ENCODE measurements around the gene TMA7. TPM values are rescaled to one million over a fixed set of nuclear protein-coding genes. Genes with fewer than 3 reads are reported as not detected.

TMA7 gene
- total and polyA plus RNA-seq, 4 donors = 152 to 985 (median 239) TPM

DNA sequence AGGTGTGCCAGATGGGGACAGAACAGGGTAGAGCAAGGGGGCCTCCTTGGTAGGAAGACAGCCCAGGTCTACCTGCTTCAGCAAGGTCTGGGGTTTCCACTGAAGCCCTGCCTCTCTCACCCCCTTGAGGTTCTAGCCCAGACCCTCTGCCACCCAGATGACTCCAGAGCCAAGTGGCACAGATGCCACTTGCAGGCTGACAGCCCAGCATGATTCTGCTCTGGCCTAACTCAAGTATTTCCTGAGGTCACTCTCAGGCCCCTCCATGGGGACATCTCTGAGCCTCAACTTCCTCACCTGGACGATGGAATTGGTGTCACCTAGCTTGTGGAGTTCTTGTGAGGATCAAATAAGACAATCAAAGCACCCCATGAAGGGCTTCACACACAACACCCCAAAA lies 34.1 kb upstream of the TMA7 start:
- 74 to 80% methylated on average over 1 of the region's 1 CpG for WGBS, 2 donors
- Histone ChIP-seq H3K27ac (ENCODE audit: low read depth in 1 of 2, low read length in 1 of 2) (no peak overlapping the region), H3K9ac (ENCODE audit: insufficient read depth in 1 of 2, low read length in 2 of 2) (no peak overlapping the region), H3K4me3 (no peak overlapping the region), H3K36me3 (ENCODE audit: control insufficient read depth in 4 of 4, insufficient read depth in 4 of 4, low read length in 4 of 4) (peaks cover 10 to 50% (median 27%) of the 10 kb centered on the region in 4 donors), H3K4me1 (ENCODE audit: control insufficient read depth in 5 of 5, insufficient read depth in 5 of 5, low read length in 5 of 5) (no peaks in the 10 kb centered on the region), H3K9me3 (ENCODE audit: control insufficient read depth in 4 of 4, insufficient read depth in 3 of 4, low read length in 3 of 4) (no peaks in the 10 kb centered on the region), H3K27me3 (ENCODE audit: control insufficient read depth in 3 of 3, insufficient read depth in 3 of 3, low read length in 2 of 3) (no peaks in the 10 kb centered on the region)
- TF ChIP-seq, protein P1, sequence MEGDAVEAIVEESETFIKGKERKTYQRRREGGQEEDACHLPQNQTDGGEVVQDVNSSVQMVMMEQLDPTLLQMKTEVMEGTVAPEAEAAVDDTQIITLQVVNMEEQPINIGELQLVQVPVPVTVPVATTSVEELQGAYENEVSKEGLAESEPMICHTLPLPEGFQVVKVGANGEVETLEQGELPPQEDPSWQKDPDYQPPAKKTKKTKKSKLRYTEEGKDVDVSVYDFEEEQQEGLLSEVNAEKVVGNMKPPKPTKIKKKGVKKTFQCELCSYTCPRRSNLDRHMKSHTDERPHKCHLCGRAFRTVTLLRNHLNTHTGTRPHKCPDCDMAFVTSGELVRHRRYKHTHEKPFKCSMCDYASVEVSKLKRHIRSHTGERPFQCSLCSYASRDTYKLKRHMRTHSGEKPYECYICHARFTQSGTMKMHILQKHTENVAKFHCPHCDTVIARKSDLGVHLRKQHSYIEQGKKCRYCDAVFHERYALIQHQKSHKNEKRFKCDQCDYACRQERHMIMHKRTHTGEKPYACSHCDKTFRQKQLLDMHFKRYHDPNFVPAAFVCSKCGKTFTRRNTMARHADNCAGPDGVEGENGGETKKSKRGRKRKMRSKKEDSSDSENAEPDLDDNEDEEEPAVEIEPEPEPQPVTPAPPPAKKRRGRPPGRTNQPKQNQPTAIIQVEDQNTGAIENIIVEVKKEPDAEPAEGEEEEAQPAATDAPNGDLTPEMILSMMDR (IDR thresholded peaks at IDR 0.05; ENCODE audit: control extremely low read depth, extremely low read depth) = no peak
- DNase-seq (no peak), ATAC-seq (ENCODE audit: insufficient read depth, low FRiP score) (no peak)

DNA sequence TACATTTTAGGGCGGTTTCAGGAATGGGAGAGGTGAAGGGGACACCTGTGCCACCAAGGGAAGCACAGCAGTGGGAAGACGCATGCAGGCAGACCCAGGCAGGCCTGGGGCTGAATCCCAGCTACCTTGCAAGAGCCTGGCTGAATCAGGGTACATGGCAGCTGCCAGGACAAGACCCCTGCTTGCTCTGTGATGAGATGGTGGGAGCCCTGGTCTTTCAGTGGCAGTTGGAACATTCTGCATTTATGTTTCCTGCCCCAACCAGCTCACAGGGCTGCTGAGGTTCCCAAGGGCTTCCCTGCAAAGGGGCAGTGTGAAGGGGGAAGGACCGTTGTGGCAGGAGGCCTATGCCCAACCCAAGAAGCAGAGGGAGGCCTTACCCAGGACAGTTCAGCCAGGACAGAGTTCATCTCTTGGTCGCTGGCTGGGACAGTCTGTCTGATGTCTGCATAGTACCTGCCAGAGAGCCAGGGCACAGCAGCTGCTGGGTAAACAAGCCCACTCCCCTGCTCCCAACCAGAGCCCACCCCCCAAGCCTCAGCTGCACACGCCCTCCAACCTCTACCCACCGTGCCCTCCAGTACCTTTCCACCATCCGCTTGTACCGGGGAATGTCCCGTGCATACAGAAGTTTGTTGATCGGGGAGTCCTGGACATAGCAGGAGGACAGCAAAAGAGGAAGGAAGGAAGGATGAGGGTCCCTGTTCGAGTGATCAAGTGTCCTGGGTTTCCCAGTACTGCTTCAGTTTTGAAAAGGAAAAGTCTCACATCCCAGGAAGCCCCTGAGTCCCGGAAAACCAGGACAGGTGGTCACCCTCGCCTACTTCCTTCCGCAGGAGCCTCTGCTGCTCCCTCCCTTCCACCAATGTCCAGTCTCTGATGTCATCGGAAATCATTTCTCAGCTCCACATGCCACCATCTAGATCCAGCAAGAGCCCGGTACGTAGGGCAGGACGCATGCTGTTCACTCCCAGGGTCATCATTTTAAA lies 33.3 kb upstream of the TMA7 start:
- no peak overlapping the region for H3K4me3 ChIP-seq
- no peak overlapping the region for H3K27ac ChIP-seq (ENCODE audit: low read depth in 1 of 2, low read length in 1 of 2)
- no peaks in the 10 kb centered on the region for H3K27me3 ChIP-seq (ENCODE audit: control insufficient read depth in 3 of 3, insufficient read depth in 3 of 3, low read length in 2 of 3)
- WGBS, 2 donors = 85 to 86% methylated on average over 18 of the region's 18 CpGs
- TF ChIP-seq, protein P1 (IDR thresholded peaks at IDR 0.05; ENCODE audit: control extremely low read depth, extremely low read depth) = no peak
- DNase-seq (peak in 1 of 3 donors; percentile 11), ATAC-seq (ENCODE audit: insufficient read depth, low FRiP score) (no peak)
- H3K9ac ChIP-seq (ENCODE audit: insufficient read depth in 1 of 2, low read length in 2 of 2) = no peak overlapping the region
- H3K9me3 ChIP-seq (ENCODE audit: control insufficient read depth in 4 of 4, insufficient read depth in 3 of 4, low read length in 3 of 4) = no peaks in the 10 kb centered on the region
- H3K4me1 ChIP-seq (ENCODE audit: control insufficient read depth in 5 of 5, insufficient read depth in 5 of 5, low read length in 5 of 5) = no peaks in the 10 kb centered on the region
- H3K36me3 ChIP-seq (ENCODE audit: control insufficient read depth in 4 of 4, insufficient read depth in 4 of 4, low read length in 4 of 4) = peaks cover 10 to 56% (median 32%) of the 10 kb centered on the region in 4 donors

DNA sequence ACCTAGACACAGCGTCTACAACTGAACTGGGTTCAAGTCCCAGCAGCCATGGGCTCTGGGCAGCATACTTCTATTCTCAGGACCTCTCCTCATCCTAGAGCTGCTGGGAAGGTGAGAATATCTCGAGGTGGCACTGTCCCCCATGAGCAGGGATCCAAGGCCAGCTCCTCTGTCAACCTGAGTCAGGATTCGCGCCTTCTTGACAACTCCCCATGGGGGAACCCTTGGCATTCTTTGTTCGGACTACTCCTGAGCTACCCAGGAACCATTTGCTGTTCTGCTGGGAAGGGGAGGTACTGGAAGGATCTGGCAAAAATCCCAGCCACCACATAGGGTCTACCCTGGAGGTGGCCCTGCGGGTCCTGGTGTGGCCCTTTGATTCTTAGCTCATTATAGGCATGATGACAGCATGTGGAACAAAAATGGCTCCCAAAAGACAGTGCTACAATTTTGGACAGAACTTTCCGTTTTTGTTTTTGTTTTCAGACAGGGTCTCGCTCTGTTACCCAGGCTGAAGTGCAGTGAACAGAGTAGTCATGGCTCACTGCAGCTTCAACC lies 32.4 kb upstream of the TMA7 start:
- Histone ChIP-seq H3K4me3 (no peak overlapping the region), H3K4me1 (ENCODE audit: control insufficient read depth in 5 of 5, insufficient read depth in 5 of 5, low read length in 5 of 5) (no peaks in the 10 kb centered on the region), H3K9me3 (ENCODE audit: control insufficient read depth in 4 of 4, insufficient read depth in 3 of 4, low read length in 3 of 4) (no peaks in the 10 kb centered on the region), H3K27me3 (ENCODE audit: control insufficient read depth in 3 of 3, insufficient read depth in 3 of 3, low read length in 2 of 3) (no peaks in the 10 kb centered on the region), H3K36me3 (ENCODE audit: control insufficient read depth in 4 of 4, insufficient read depth in 4 of 4, low read length in 4 of 4) (peaks cover 10 to 64% (median 34%) of the 10 kb centered on the region in 4 donors), H3K9ac (ENCODE audit: insufficient read depth in 1 of 2, low read length in 2 of 2) (no peak overlapping the region), H3K27ac (ENCODE audit: low read depth in 1 of 2, low read length in 1 of 2) (no peak overlapping the region)
- 90 to 93% methylated on average over 8 of the region's 8 CpGs for WGBS, 2 donors
- DNase-seq (peak in 1 of 3 donors; percentile 8), ATAC-seq (ENCODE audit: insufficient read depth, low FRiP score) (no peak)
- TF ChIP-seq, protein P1 (IDR thresholded peaks at IDR 0.05; ENCODE audit: control extremely low read depth, extremely low read depth) = no peak
